ENCODE results near the gene MGST3. TPM values are rescaled to one million over a fixed set of nuclear protein-coding genes. Genes with fewer than 3 reads are reported as not detected.

Gene MGST3
- total RNA-seq (2022; extraction: Qiagen RNA extraction; ENCODE audit: low read depth) = 210 to 259 TPM (median 217 TPM) in 5 replicates

GRCh38 chr1:165630629-165631341 lies at the start of gene MGST3:
MGST3 (plus strand) TSS chr1:165631234; CDS start chr1:165649848, 18,614 bp downstream.

GRCh38 chr1:165697881-165698760 lies 67.1 kb downstream of the MGST3 start, which contains the start of gene ALDH9A1:
ALDH9A1 (minus strand) TSS chr1:165698562; CDS start chr1:165698558, 4 bp downstream.

Other genes with a start within 250 kb of the MGST3 start
- 0.07 TPM in 1 of 5 replicates, not detected in the others for gene RXRG, start 186.1 kb upstream of the MGST3 start, total RNA-seq (2022; extraction: Qiagen RNA extraction; ENCODE audit: low read depth)
- not detected in 5 replicates for gene LRRC52, start 87.2 kb upstream of the MGST3 start, total RNA-seq (2022; extraction: Qiagen RNA extraction; ENCODE audit: low read depth)
- 38.4 to 42.4 TPM (median 41.4 TPM) in 5 replicates for gene ALDH9A1, start 67.3 kb downstream of the MGST3 start, total RNA-seq (2022; extraction: Qiagen RNA extraction; ENCODE audit: low read depth)
- 152 to 174 TPM (median 165 TPM) in 5 replicates for gene TMCO1, start 137.6 kb downstream of the MGST3 start, total RNA-seq (2022; extraction: Qiagen RNA extraction; ENCODE audit: low read depth)
- 122 to 131 TPM (median 125 TPM) in 5 replicates for gene UCK2, start 196.4 kb downstream of the MGST3 start, total RNA-seq (2022; extraction: Qiagen RNA extraction; ENCODE audit: low read depth)

All from A549 treated with GW870086 at 1 μM for 4 hours (cell line).